Stimulated activated naive B cell treated with anti-CD40 and anti-IgM and Interleukin-4, amounts not matched to agents 10 μg/mL and 1 μg/mL and 100 μg/mL, for 72 hours (primary cell): Measurements from ENCODE around the gene NOP16.
A peak's percentile ranks its signal among the peaks of the same experiment; 100 is the strongest.

Source experiments
- ATAC-seq, 2 donors: fragments of 150-1000 bp; cut with Tn5 transposase; replicated peaks; 2 replicates each; pipeline ENCODE4 v1.10.0; 2021; ENCODE audit warnings: moderate library complexity in 1 of 2
- DNase-seq: peaks from one replicate; pipeline ENCODE4 v3.0.0; 2021
- H3K27ac Mint-ChIP-seq: one replicate; pipeline ENCODE4 v1.8.0; 2022; ENCODE audit warnings: mild to moderate bottlenecking, mixed read lengths
- H3K27me3 Mint-ChIP-seq, 2 donors: one replicate each; pipeline ENCODE4 v1.8.0; 2022; ENCODE audit warnings: mixed read lengths in 2 of 2
- H3K36me3 Mint-ChIP-seq, 2 donors: one replicate each; pipeline ENCODE4 v1.8.0; 2022; ENCODE audit warnings: mixed read lengths in 2 of 2, mild to moderate bottlenecking in 1 of 2
- H3K4me1 Mint-ChIP-seq, 2 donors: one replicate each; pipeline ENCODE4 v1.8.0; 2022; ENCODE audit warnings: mixed read lengths in 2 of 2, mild to moderate bottlenecking in 1 of 2
- H3K4me3 Mint-ChIP-seq, 2 donors: one replicate each; pipeline ENCODE4 v1.8.0; 2022; ENCODE audit warnings: mild to moderate bottlenecking in 2 of 2, mixed read lengths in 2 of 2, moderate library complexity in 1 of 2
- H3K9me3 Mint-ChIP-seq, 2 donors: one replicate each; pipeline ENCODE4 v1.8.0; 2022; ENCODE audit warnings: mixed read lengths in 2 of 2, mild to moderate bottlenecking in 1 of 2

Gene NOP16

GRCh38 chr5:176387384-176387925 lies 943 bp downstream of the NOP16 start:
- no peak for ATAC-seq
- no peaks in the 10 kb centered on the region for H3K9me3 Mint-ChIP-seq
- DNase-seq: no peak
- peak overlapping the region; percentile 98 to 100 for H3K4me3 Mint-ChIP-seq
- peak overlapping the region; percentile 99 for H3K27ac Mint-ChIP-seq
- peaks cover 22 to 53% of the 10 kb centered on the region in 2 donors for H3K4me1 Mint-ChIP-seq
- no peaks in the 10 kb centered on the region for H3K27me3 Mint-ChIP-seq
- peaks cover 43 to 75% of the 10 kb centered on the region in 2 donors for H3K36me3 Mint-ChIP-seq

GRCh38 chr5:176386491-176386890 lies 1.9 kb downstream of the NOP16 start:
- Mint-ChIP-seq H3K9me3 (no peaks in the 10 kb centered on the region), H3K4me3 (peak overlapping the region; percentile 98 to 100), H3K36me3 (peaks cover 45 to 72% of the 10 kb centered on the region in 2 donors), H3K27me3 (no peaks in the 10 kb centered on the region), H3K4me1 (peaks cover 22 to 44% of the 10 kb centered on the region in 2 donors), H3K27ac (peak overlapping the region; percentile 69)
- ATAC-seq (no peak), DNase-seq (no peak)

- DNase-seq (no peak), ATAC-seq (no peak)
- Mint-ChIP-seq H3K9me3 (no peaks in the 10 kb centered on the region), H3K36me3 (peaks cover 37 to 67% of the 10 kb centered on the region in 2 donors), H3K27me3 (no peaks in the 10 kb centered on the region), H3K4me1 (peaks cover 22 to 45% of the 10 kb centered on the region in 2 donors), H3K4me3 (no peak overlapping the region), H3K27ac (no peak overlapping the region)
These were observed 3.4 kb downstream of the NOP16 start for GRCh38 chr5:176384991-176385390.

- peaks cover 24 to 47% of the 10 kb centered on the region in 2 donors for H3K4me1 Mint-ChIP-seq
- H3K27me3 Mint-ChIP-seq: no peaks in the 10 kb centered on the region
- peak overlapping the region; percentile 31 for H3K27ac Mint-ChIP-seq
- no peak for ATAC-seq
- DNase-seq: no peak
- H3K9me3 Mint-ChIP-seq: no peaks in the 10 kb centered on the region
- H3K4me3 Mint-ChIP-seq: no peak overlapping the region
- H3K36me3 Mint-ChIP-seq: peaks cover 41 to 70% of the 10 kb centered on the region in 2 donors
These were observed 4.0 kb downstream of the NOP16 start for GRCh38 chr5:176384366-176384930.

GRCh38 chr5:176383961-176384360 lies 4.4 kb downstream of the NOP16 start:
- ATAC-seq: no peak
- H3K36me3 Mint-ChIP-seq: peaks cover 45 to 71% of the 10 kb centered on the region in 2 donors
- no peaks in the 10 kb centered on the region for H3K9me3 Mint-ChIP-seq
- no peak overlapping the region for H3K27ac Mint-ChIP-seq
- DNase-seq: no peak
- peaks cover 24 to 50% of the 10 kb centered on the region in 2 donors for H3K4me1 Mint-ChIP-seq
- no peaks in the 10 kb centered on the region for H3K27me3 Mint-ChIP-seq
- H3K4me3 Mint-ChIP-seq: no peak overlapping the region

- ATAC-seq (no peak), DNase-seq (no peak)
- H3K27me3 Mint-ChIP-seq: no peaks in the 10 kb centered on the region
- H3K4me1 Mint-ChIP-seq: peaks cover 24 to 50% of the 10 kb centered on the region in 2 donors
- H3K36me3 Mint-ChIP-seq: peaks cover 45 to 70% of the 10 kb centered on the region in 2 donors
- H3K27ac Mint-ChIP-seq: no peak overlapping the region
- H3K4me3 Mint-ChIP-seq: no peak overlapping the region
- no peaks in the 10 kb centered on the region for H3K9me3 Mint-ChIP-seq
These were observed 5.0 kb downstream of the NOP16 start for GRCh38 chr5:176383248-176383905.

GRCh38 chr5:176382721-176383120 lies 5.7 kb downstream of the NOP16 start:
- Mint-ChIP-seq H3K27ac (no peak overlapping the region), H3K4me1 (peaks cover 22 to 45% of the 10 kb centered on the region in 2 donors), H3K27me3 (no peaks in the 10 kb centered on the region), H3K9me3 (no peaks in the 10 kb centered on the region), H3K4me3 (no peak overlapping the region), H3K36me3 (peaks cover 38 to 65% of the 10 kb centered on the region in 2 donors)
- DNase-seq (no peak), ATAC-seq (no peak)

GRCh38 chr5:176381979-176382378 lies 6.4 kb downstream of the NOP16 start:
- H3K27ac Mint-ChIP-seq: no peak overlapping the region
- no peaks in the 10 kb centered on the region for H3K9me3 Mint-ChIP-seq
- peaks cover 37 to 62% of the 10 kb centered on the region in 2 donors for H3K36me3 Mint-ChIP-seq
- peaks cover 19 to 38% of the 10 kb centered on the region in 2 donors for H3K4me1 Mint-ChIP-seq
- H3K4me3 Mint-ChIP-seq: no peak overlapping the region
- ATAC-seq (no peak), DNase-seq (no peak)
- no peaks in the 10 kb centered on the region for H3K27me3 Mint-ChIP-seq

- DNase-seq: no peak
- Mint-ChIP-seq H3K27ac (no peak overlapping the region), H3K27me3 (no peaks in the 10 kb centered on the region), H3K4me3 (no peak overlapping the region), H3K9me3 (no peaks in the 10 kb centered on the region), H3K4me1 (peaks cover 13 to 32% of the 10 kb centered on the region in 2 donors), H3K36me3 (peaks cover 33 to 60% of the 10 kb centered on the region in 2 donors)
- ATAC-seq: no peak
These were observed 7.0 kb downstream of the NOP16 start for GRCh38 chr5:176381423-176381822.

- peaks cover 4 to 18% of the 10 kb centered on the region in 2 donors for H3K4me1 Mint-ChIP-seq
- DNase-seq (no peak), ATAC-seq (peak; percentile 85 to 88)
- no peaks in the 10 kb centered on the region for H3K27me3 Mint-ChIP-seq
- no peak overlapping the region for H3K4me3 Mint-ChIP-seq
- peaks cover 28 to 56% of the 10 kb centered on the region in 2 donors for H3K36me3 Mint-ChIP-seq
- no peaks in the 10 kb centered on the region for H3K9me3 Mint-ChIP-seq
- H3K27ac Mint-ChIP-seq: no peak overlapping the region
These were observed 8.5 kb downstream of the NOP16 start for GRCh38 chr5:176379881-176380280.

GRCh38 chr5:176373100-176373818 lies 15.1 kb downstream of the NOP16 start:
- DNase-seq: no peak
- Mint-ChIP-seq H3K27ac (peak overlapping the region; percentile 57), H3K9me3 (no peaks in the 10 kb centered on the region), H3K36me3 (peaks cover 18 to 52% of the 10 kb centered on the region in 2 donors), H3K4me3 (no peak overlapping the region), H3K4me1 (peaks cover 6 to 8% of the 10 kb centered on the region in 2 donors), H3K27me3 (no peaks in the 10 kb centered on the region)
- ATAC-seq: peak; percentile 85 to 89

- H3K27me3 Mint-ChIP-seq: no peaks in the 10 kb centered on the region
- H3K9me3 Mint-ChIP-seq: no peaks in the 10 kb centered on the region
- ATAC-seq (no peak), DNase-seq (no peak)
- H3K4me3 Mint-ChIP-seq: no peak overlapping the region
- H3K27ac Mint-ChIP-seq: no peak overlapping the region
- H3K4me1 Mint-ChIP-seq: peaks cover 15 to 19% of the 10 kb centered on the region in 2 donors
- H3K36me3 Mint-ChIP-seq: peaks cover 26 to 60% of the 10 kb centered on the region in 2 donors
These were observed 16.5 kb downstream of the NOP16 start for GRCh38 chr5:176371621-176372539.

- no peak overlapping the region for H3K27ac Mint-ChIP-seq
These were observed 18.3 kb downstream of the NOP16 start for GRCh38 chr5:176369934-176370711.

More at GRCh38 chr5:176369934-176370711, 18.3 kb downstream of the NOP16 start:
- Mint-ChIP-seq H3K4me3 (no peak overlapping the region), H3K36me3 (peaks cover 28 to 54% of the 10 kb centered on the region in 2 donors), H3K4me1 (peaks cover 17 to 25% of the 10 kb centered on the region in 2 donors), H3K27me3 (no peaks in the 10 kb centered on the region), H3K9me3 (no peaks in the 10 kb centered on the region)
- ATAC-seq: no peak
- DNase-seq: no peak
